Natural killer cell treated with Interleukin-12 subunit alpha and Interleukin-12 subunit beta and Interleukin-15 and Interleukin-18, amount 100 ng/mL, for 72 hours (primary cell): ENCODE measurements around the gene ITGA6. TPM values are rescaled to one million over a fixed set of nuclear protein-coding genes. Genes with fewer than 3 reads are reported as not detected.

ENCODE experiments used
- ATAC-seq, 2 donors: fragments of 150-1000 bp; cut with Tn5 transposase in 1 of 2; sonication (Bioruptor Pico), chemical (Tn5 transposase) in 1 of 2; 2 replicates each; pipeline ENCODE4 v1.10.0; 2021
- DNase-seq: peaks from one replicate; pipeline ENCODE4 v3.0.0; 2022; ENCODE audit warnings: low spot score
- H3K27ac Mint-ChIP-seq, 2 donors: 1 replicate in 1 of 2; 2 replicates in 1 of 2; pipeline ENCODE4 v1.8.0; 2022; ENCODE audit warnings: mixed read lengths in 2 of 2, mild to moderate bottlenecking in 1 of 2, moderate library complexity in 1 of 2
- H3K27me3 Mint-ChIP-seq, 2 donors: 1 replicate in 1 of 2; 2 replicates in 1 of 2; pipeline ENCODE4 v1.8.0; 2022; ENCODE audit warnings: mixed read lengths in 2 of 2
- H3K36me3 Mint-ChIP-seq: one replicate; pipeline ENCODE4 v1.8.0; 2022; ENCODE audit warnings: mixed read lengths
- H3K4me1 Mint-ChIP-seq, 2 donors: 1 replicate in 1 of 2; 2 replicates in 1 of 2; pipeline ENCODE4 v1.8.0; 2022; ENCODE audit warnings: low read depth in 2 of 2, mixed read lengths in 2 of 2, mild to moderate bottlenecking in 1 of 2
- H3K4me3 Mint-ChIP-seq: one replicate; pipeline ENCODE4 v1.8.0; 2022; ENCODE audit warnings: mixed read lengths
- H3K9me3 Mint-ChIP-seq: 2 replicates; pipeline ENCODE4 v1.8.0; 2022; ENCODE audit warnings: mixed read lengths
- total RNA-seq, 2 donors: library from RNA; stranded (reverse); gene quantifications; one replicate each; pipeline ENCODE4 v1.2.3, GENCODE V29; 2022

The ITGA6 gene
- total RNA-seq, 2 donors from 2014 or later = 15.6 to 36.9 TPM

GRCh38 chr2:172550419-172550818 is 123.0 kb downstream of the ITGA6 start:
- H3K4me3 Mint-ChIP-seq = no peak overlapping the region
- H3K27ac Mint-ChIP-seq = no peak overlapping the region
- H3K9me3 Mint-ChIP-seq = no peaks in the 10 kb centered on the region
- ATAC-seq (no peak), DNase-seq (no peak)
- H3K4me1 Mint-ChIP-seq = peaks cover 9 to 21% of the 10 kb centered on the region in 2 donors
- no peaks in the 10 kb centered on the region for H3K27me3 Mint-ChIP-seq
- H3K36me3 Mint-ChIP-seq = no peaks in the 10 kb centered on the region

- no peaks in the 10 kb centered on the region for H3K36me3 Mint-ChIP-seq
- H3K4me1 Mint-ChIP-seq = peaks cover 11 to 23% of the 10 kb centered on the region in 2 donors
- no peaks in the 10 kb centered on the region for H3K9me3 Mint-ChIP-seq
- DNase-seq = no peak
- ATAC-seq = no peak
- no peaks in the 10 kb centered on the region for H3K27me3 Mint-ChIP-seq
- H3K27ac Mint-ChIP-seq = no peak overlapping the region
- H3K4me3 Mint-ChIP-seq = no peak overlapping the region
Measured at GRCh38 chr2:172551271-172551670, 123.9 kb downstream of the ITGA6 start.

- peaks cover 24 to 27% of the 10 kb centered on the region in 2 donors for H3K4me1 Mint-ChIP-seq
- H3K4me3 Mint-ChIP-seq = no peak overlapping the region
- H3K36me3 Mint-ChIP-seq = no peaks in the 10 kb centered on the region
Measured at GRCh38 chr2:172552547-172553291, 125.3 kb downstream of the ITGA6 start.

GRCh38 chr2:172554352-172555271 is 127.2 kb downstream of the ITGA6 start:
- H3K9me3 Mint-ChIP-seq = no peaks in the 10 kb centered on the region
- ATAC-seq (no peak), DNase-seq (no peak)
- peak overlapping the region; percentile 98 for H3K4me3 Mint-ChIP-seq
- no peaks in the 10 kb centered on the region for H3K36me3 Mint-ChIP-seq
- H3K27ac Mint-ChIP-seq = peak overlapping the region; percentile 84 to 89
- no peaks in the 10 kb centered on the region for H3K27me3 Mint-ChIP-seq
- H3K4me1 Mint-ChIP-seq = peaks cover 26 to 28% of the 10 kb centered on the region in 2 donors

More at GRCh38 chr2:172552547-172553291, 125.3 kb downstream of the ITGA6 start:
- DNase-seq (no peak), ATAC-seq (no peak)
- no peak overlapping the region for H3K27ac Mint-ChIP-seq
- no peaks in the 10 kb centered on the region for H3K9me3 Mint-ChIP-seq
- H3K27me3 Mint-ChIP-seq = no peaks in the 10 kb centered on the region

- H3K27me3 Mint-ChIP-seq = no peaks in the 10 kb centered on the region
- DNase-seq = no peak
- H3K4me3 Mint-ChIP-seq = peak overlapping the region; percentile 98
- H3K27ac Mint-ChIP-seq = peak overlapping the region; percentile 84 to 89
- H3K4me1 Mint-ChIP-seq = peaks cover 26 to 28% of the 10 kb centered on the region in 2 donors
- H3K36me3 Mint-ChIP-seq = no peaks in the 10 kb centered on the region
- no peak for ATAC-seq
- H3K9me3 Mint-ChIP-seq = no peaks in the 10 kb centered on the region
Measured at GRCh38 chr2:172555272-172555521, 127.8 kb downstream of the ITGA6 start.

Other genes starting within 250 kb of the ITGA6 start
- 10 to 100 TPM; 22.3 to 34.9 TPM for gene PDK1, start 128.5 kb downstream of the ITGA6 start, total RNA-seq